Adrenal gland (tissue), 19 donors: ENCODE data around the gene MVB12A. TPM values are rescaled to one million over a fixed set of nuclear protein-coding genes. Genes with fewer than 3 reads are reported as not detected.

ENCODE experiments used
- DNase-seq, 7 donors: peaks; one replicate each; pipeline ENCODE4 v3.0.0-alpha.2; 2019 to 2020
- H3K27ac ChIP-seq, 5 donors: fragments of 200-600 bp; sonication (generic) in 4 of 5; 1 replicate in 3 of 5; 2 replicates in 2 of 5; pipeline versions ENCODE4 v1.5.1 to v1.8.0; 2016 to 2020; ENCODE audit warnings: mild to moderate bottlenecking in 1 of 5
- H3K27me3 ChIP-seq: fragments of 200-600 bp; 2 replicates; pipeline ENCODE4 v1.8.0; 2021
- H3K36me3 ChIP-seq, 2 donors: fragments of 200-600 bp; replicated peaks in 1 of 2; 1 replicate in 1 of 2; 2 replicates in 1 of 2; pipeline versions ENCODE4 v1.5.1 to v1.8.0; 2018 to 2022
- H3K4me1 ChIP-seq, 2 donors: fragments of 200-600 bp; replicated peaks in 1 of 2; 1 replicate in 1 of 2; 2 replicates in 1 of 2; pipeline versions ENCODE4 v1.5.1 to v1.8.0; 2018 to 2021
- H3K4me3 ChIP-seq, 4 donors: fragments of 200-600 bp; sonication (generic) in 3 of 4; one replicate each; pipeline ENCODE4 v1.5.1; 2016 to 2018
- H3K9me3 ChIP-seq, 3 donors: fragments of 200-600 bp; sonication (generic) in 1 of 3; replicated peaks in 1 of 3; 1 replicate in 2 of 3; 2 replicates in 1 of 3; pipeline versions ENCODE4 v1.5.1 to v1.8.0; 2016 to 2021
- CTCF ChIP-seq, 6 experiments: fragments of 450-650 bp in 4 of 6; fragments of 200-600 bp in 2 of 6; sonication (generic) in 1 of 6; IDR thresholded peaks; 1 replicate in 5 of 6; 2 replicates in 1 of 6; pipeline versions ENCODE4 v1.5.1 to v1.8.0; 2016 to 2021; ENCODE audit warnings: antibody characterized with exemption in 6 of 6, mild to moderate bottlenecking in 2 of 6, moderate library complexity in 1 of 6
- POLR2A ChIP-seq, 2 donors: fragments of 450-650 bp; IDR thresholded peaks; one replicate each; pipeline ENCODE4 v1.6.1; 2017; ENCODE audit warnings: antibody characterized with exemption in 2 of 2, mild to moderate bottlenecking in 2 of 2, moderate library complexity in 1 of 2
- WGBS, 4 donors: extraction: QIAGEN DNeasy Blood & Tissue Kit in 2 of 4; methylation state at CpG; one replicate each; pipeline versions ENCODE4 v1.1.5 to v1.1.7; 2013 to 2017; 5-methylcytosine and 5-hydroxymethylcytosine counted together
- intact Hi-C, 2 donors: fragments of 100-400 bp; cut with DNase I; formaldehyde crosslinking; loops; one replicate each; pipeline versions ENCODE4 v1.14.1 to v1.15.0; 2022 to 2023
- long read RNA-seq, 10 donors: library from polyadenylated mRNA in 3 of 10; unstranded in 2 of 10; stranded (forward) in 1 of 10; transcript quantifications; one replicate each; pipeline ENCODE4 v2.0.0 and lab custom pipeline, GENCODE V29; 2021 to 2026
- polyA plus RNA-seq, 3 donors: library from polyadenylated mRNA; stranded (reverse); fragments of 200-250 nt in 2 of 3; fragments of 350-450 nt in 1 of 3; fragmentation: Illumina TruSeq in 1 of 3; extraction: RNeasy Lipid Tissue Mini Kit (QIAGEN cat#74804) in 1 of 3; gene quantifications; one replicate each; pipeline ENCODE4 v1.2.3, GENCODE V29; 2013 to 2014
- total RNA-seq, 9 donors: library from RNA; depleted of rRNA in 4 of 9; stranded (reverse); fragments of >200 nt in 4 of 9; fragments of 120-200 nt in 1 of 9; fragmentation: NEBNext Ultra II Directional in 1 of 9; extraction: Animal tissue kit (Norgen Biotek cat#: 25700) in 1 of 9; gene quantifications; one replicate each; pipeline versions ENCODE4 v1.1.0 to v1.2.4, GENCODE V29; 2013 to 2023
- donor health status: healthy with polysubstance abuse.
- donor health status: Bipolar disorder and iron deficiency.
- donor health status: DM: yes; HTN: yes; CAD: no.
- donor health status: DM: no; HTN: no; CAD: no.
- donor health status: DM: no; HTN: no; CAD: no.
- donor health status: DM: yes; HTN: yes; CAD: no.

MVB12A gene
- 100 to 1,000 TPM in 5 of 9 donors, 10 to 100 TPM in 4; 53.3 to 162 (median 104) TPM for total RNA-seq
- 100 to 1,000 TPM in 2 of 3 donors, 10 to 100 TPM in 1; 17.4 to 142 (median 132) TPM for polyA plus RNA-seq
- long read RNA-seq, donor 1, transcript MVB12A-201 (9 exons, 2,223 nt) = major isoform, 19 of 20 reads
- long read RNA-seq, donor 1, partial matches to known transcripts = 0 of 20 reads
- long read RNA-seq, donor 1, other reads (novel, unspliced or antisense) = 0 of 20 reads
- long read RNA-seq, donor 2, transcript MVB12A-201 (9 exons, 2,223 nt) = major isoform, 21 of 23 reads
- long read RNA-seq, donor 2, partial matches to known transcripts = 0 of 23 reads
- long read RNA-seq, donor 2, other reads (novel, unspliced or antisense) = 0 of 23 reads
- long read RNA-seq, donor 3, transcript MVB12A-201 (9 exons, 2,223 nt) = major isoform, 17 of 17 reads
- long read RNA-seq, donor 3, partial matches to known transcripts = 0 of 17 reads
- long read RNA-seq, donor 3, other reads (novel, unspliced or antisense) = 0 of 17 reads
- long read RNA-seq, donor 4, transcript MVB12A-201 (9 exons, 2,223 nt) = major isoform, 41 of 47 reads
- long read RNA-seq, donor 4, partial matches to known transcripts = 2 of 47 reads
- long read RNA-seq, donor 4, other reads (novel, unspliced or antisense) = 4 of 47 reads
- long read RNA-seq, donor 5, transcript MVB12A-201 (9 exons, 2,223 nt) = major isoform, 112 of 135 reads
- long read RNA-seq, donor 5, partial matches to known transcripts = 6 of 135 reads
- long read RNA-seq, donor 5, other reads (novel, unspliced or antisense) = 14 of 135 reads
- long read RNA-seq, donor 6, transcript MVB12A-201 (9 exons, 2,223 nt) = major isoform, 34 of 38 reads
- long read RNA-seq, donor 6, partial matches to known transcripts = 1 of 38 reads
- long read RNA-seq, donor 6, other reads (novel, unspliced or antisense) = 2 of 38 reads
- long read RNA-seq, donor 7, transcript MVB12A-201 (9 exons, 2,223 nt) = major isoform, 13 of 18 reads
- long read RNA-seq, donor 7, partial matches to known transcripts = 0 of 18 reads
- long read RNA-seq, donor 7, other reads (novel, unspliced or antisense) = 0 of 18 reads
- long read RNA-seq, donor 8, transcript MVB12A-201 (9 exons, 2,223 nt) = major isoform, 22 of 23 reads
- long read RNA-seq, donor 8, partial matches to known transcripts = 0 of 23 reads
- long read RNA-seq, donor 8, other reads (novel, unspliced or antisense) = 0 of 23 reads
- long read RNA-seq, donor 9, transcript MVB12A-201 (9 exons, 2,223 nt) = major isoform, 5 of 8 reads
- long read RNA-seq, donor 9, partial matches to known transcripts = 0 of 8 reads
- long read RNA-seq, donor 9, other reads (novel, unspliced or antisense) = 0 of 8 reads
- long read RNA-seq, donor 10, transcript MVB12A-201 (9 exons, 2,223 nt) = major isoform, 8 of 11 reads
- long read RNA-seq, donor 10, partial matches to known transcripts = 0 of 11 reads
- long read RNA-seq, donor 10, other reads (novel, unspliced or antisense) = 0 of 11 reads

GRCh38 chr19:17419621-17420474 is at the start of gene MVB12A:
TSS of gene MVB12A (plus strand) at chr19:17420047. CDS start at chr19:17420136, 89 bp downstream.
- Histone ChIP-seq H3K36me3 (no peaks in the 10 kb centered on the region), H3K4me1 (peaks cover 9 to 13% of the 10 kb centered on the region in 2 donors), H3K27me3 (no peaks in the 10 kb centered on the region)

GRCh38 chr19:17376935-17377600 is 42.8 kb upstream of the MVB12A start, which contains the start of gene PLVAP:
TSS of gene PLVAP (minus strand) at chr19:17377342. CDS start at chr19:17377288, 54 bp downstream.
- peak within 1 kb of the TSS in 1 of 5 donors; percentile 68 for H3K27ac ChIP-seq
- WGBS, 4 donors = 51 to 69% (median 57%) methylated on average over 25 to 39 of the region's 39 CpGs
- intact Hi-C loops = no loop called here
- no peaks in the 10 kb centered on the region for H3K4me1 ChIP-seq
- TF ChIP-seq CTCF (IDR thresholded peaks at IDR 0.05) (no peak), POLR2A (IDR thresholded peaks at IDR 0.05) (peak in 1 of 2 donors; percentile 29)
- no peaks in the 10 kb centered on the region for H3K9me3 ChIP-seq
- peak within 1 kb of the TSS in 1 of 4 donors; percentile 23 for H3K4me3 ChIP-seq
- DNase-seq = peak in 5 of 7 donors; percentile 26 to 78 (median 46)
- no peaks in the 10 kb centered on the region for H3K27me3 ChIP-seq
- H3K36me3 ChIP-seq = no peaks in the 10 kb centered on the region

More at GRCh38 chr19:17419621-17420474, at the start of gene MVB12A:
- DNase-seq = peak; percentile 97 to 99 (median 98)
- WGBS, 4 donors = 0 to 1% (median 0%) methylated on average over 7 to 85 of the region's 85 CpGs
- TF ChIP-seq POLR2A (IDR thresholded peaks at IDR 0.05) = peak in 1 of 2 donors; percentile 80
- TF ChIP-seq CTCF (IDR thresholded peaks at IDR 0.05) = no peak
- no peaks in the 10 kb centered on the region for H3K9me3 ChIP-seq
- peak within 1 kb of the TSS; percentile 9 to 95 (median 80) for H3K4me3 ChIP-seq
- intact Hi-C loops = no loop called here
- H3K27ac ChIP-seq = peak within 1 kb of the TSS; percentile 77 to 91 (median 83)

GRCh38 chr19:17378271-17378670 is 41.6 kb upstream of the MVB12A start:
- no peak for DNase-seq
- TF ChIP-seq CTCF (IDR thresholded peaks at IDR 0.05) = no peak
- TF ChIP-seq POLR2A (IDR thresholded peaks at IDR 0.05) = no peak
- Histone ChIP-seq H3K36me3 (no peaks in the 10 kb centered on the region), H3K4me3 (no peak overlapping the region), H3K9me3 (no peaks in the 10 kb centered on the region), H3K27ac (no peak overlapping the region), H3K4me1 (peaks cover 9 to 10% of the 10 kb centered on the region in 2 donors), H3K27me3 (no peaks in the 10 kb centered on the region)
- 66 to 84% (median 75%) methylated on average over 8 to 13 of the region's 13 CpGs for WGBS, 4 donors
- intact Hi-C loops = no loop called here
